Rectal smooth muscle tissue (tissue), 1 donor: ENCODE measurements around the gene CKS1B.

Source experiments
- H3K27ac ChIP-seq: one replicate; pipeline ENCODE4 v1.7.0; 2013; ENCODE audit warnings: low read depth, low read length, inconsistent platforms
- H3K27me3 ChIP-seq: one replicate; pipeline ENCODE4 v1.7.0; 2013; ENCODE audit warnings: low read length; ENCODE audit not compliant: control insufficient read depth, insufficient read depth
- H3K36me3 ChIP-seq: one replicate; pipeline ENCODE4 v1.7.0; 2013; ENCODE audit warnings: low read length; ENCODE audit not compliant: control insufficient read depth, insufficient read depth
- H3K4me1 ChIP-seq: one replicate; pipeline ENCODE4 v1.7.0; 2013; ENCODE audit warnings: low read length; ENCODE audit not compliant: control insufficient read depth, insufficient read depth
- H3K4me3 ChIP-seq: one replicate; pipeline ENCODE4 v1.7.0; 2013; ENCODE audit warnings: low read length
- H3K9ac ChIP-seq: one replicate; pipeline ENCODE4 v1.7.0; 2013; ENCODE audit warnings: low read length

Gene CKS1B

GRCh38 chr1:154962156-154962749, 12.2 kb upstream of the CKS1B start:
- H3K4me1 ChIP-seq = peaks cover 9% of the 10 kb centered on the region
- peak overlapping the region; percentile 93 for H3K9ac ChIP-seq
- peaks cover 25% of the 10 kb centered on the region for H3K36me3 ChIP-seq
- no peaks in the 10 kb centered on the region for H3K27me3 ChIP-seq
- H3K27ac ChIP-seq = peak overlapping the region; percentile 99
- peak overlapping the region; percentile 84 for H3K4me3 ChIP-seq

- H3K27me3 ChIP-seq = no peaks in the 10 kb centered on the region
- H3K9ac ChIP-seq = no peak overlapping the region
- peaks cover 30% of the 10 kb centered on the region for H3K36me3 ChIP-seq
- H3K27ac ChIP-seq = no peak overlapping the region
- peak overlapping the region; percentile 84 for H3K4me3 ChIP-seq
- H3K4me1 ChIP-seq = peaks cover 8% of the 10 kb centered on the region
These were observed 11.6 kb upstream of the CKS1B start for GRCh38 chr1:154962795-154963330.

- H3K9ac ChIP-seq = no peak overlapping the region
- H3K4me1 ChIP-seq = peaks cover 8% of the 10 kb centered on the region
- H3K4me3 ChIP-seq = no peak overlapping the region
- no peak overlapping the region for H3K27ac ChIP-seq
- no peaks in the 10 kb centered on the region for H3K27me3 ChIP-seq
- peaks cover 31% of the 10 kb centered on the region for H3K36me3 ChIP-seq
These were observed 10.8 kb upstream of the CKS1B start for GRCh38 chr1:154963643-154964042.

- peaks cover 8% of the 10 kb centered on the region for H3K4me1 ChIP-seq
- no peak overlapping the region for H3K4me3 ChIP-seq
- no peak overlapping the region for H3K9ac ChIP-seq
- no peaks in the 10 kb centered on the region for H3K27me3 ChIP-seq
- H3K27ac ChIP-seq = no peak overlapping the region
- peaks cover 31% of the 10 kb centered on the region for H3K36me3 ChIP-seq
These were observed 10.1 kb upstream of the CKS1B start for GRCh38 chr1:154964359-154964758.

GRCh38 chr1:154966111-154966510, 8.4 kb upstream of the CKS1B start:
- Histone ChIP-seq H3K9ac (no peak overlapping the region), H3K27ac (no peak overlapping the region), H3K36me3 (peaks cover 32% of the 10 kb centered on the region), H3K4me3 (no peak overlapping the region), H3K4me1 (peaks cover 9% of the 10 kb centered on the region), H3K27me3 (no peaks in the 10 kb centered on the region)

GRCh38 chr1:154967331-154967950, 7.0 kb upstream of the CKS1B start:
- no peaks in the 10 kb centered on the region for H3K27me3 ChIP-seq
- H3K9ac ChIP-seq = no peak overlapping the region
- no peak overlapping the region for H3K27ac ChIP-seq
- no peak overlapping the region for H3K4me3 ChIP-seq
- peaks cover 32% of the 10 kb centered on the region for H3K36me3 ChIP-seq
- H3K4me1 ChIP-seq = peaks cover 18% of the 10 kb centered on the region

- peaks cover 25% of the 10 kb centered on the region for H3K4me1 ChIP-seq
- H3K9ac ChIP-seq = no peak overlapping the region
- H3K36me3 ChIP-seq = peaks cover 32% of the 10 kb centered on the region
- H3K27ac ChIP-seq = no peak overlapping the region
- H3K27me3 ChIP-seq = no peaks in the 10 kb centered on the region
- no peak overlapping the region for H3K4me3 ChIP-seq
These were observed 5.8 kb upstream of the CKS1B start for GRCh38 chr1:154968731-154969130.

GRCh38 chr1:154969246-154969645, 5.2 kb upstream of the CKS1B start:
- Histone ChIP-seq H3K9ac (no peak overlapping the region), H3K4me3 (peak overlapping the region; percentile 1), H3K27ac (no peak overlapping the region), H3K36me3 (peaks cover 31% of the 10 kb centered on the region), H3K27me3 (no peaks in the 10 kb centered on the region), H3K4me1 (peaks cover 25% of the 10 kb centered on the region)

GRCh38 chr1:154969860-154970452, 4.5 kb upstream of the CKS1B start:
- peak overlapping the region; percentile 95 for H3K27ac ChIP-seq
- peaks cover 24% of the 10 kb centered on the region for H3K36me3 ChIP-seq
- H3K4me1 ChIP-seq = peaks cover 25% of the 10 kb centered on the region
- H3K9ac ChIP-seq = no peak overlapping the region
- H3K27me3 ChIP-seq = no peaks in the 10 kb centered on the region
- peak overlapping the region; percentile 47 for H3K4me3 ChIP-seq

GRCh38 chr1:154970631-154971340, 3.7 kb upstream of the CKS1B start, which contains the start of gene SHC1:
Gene SHC1, minus strand, starts transcription at chr1:154970747. Its CDS starts 221 bp downstream, at chr1:154970526.
- H3K27me3 ChIP-seq = no peaks in the 10 kb centered on the region
- H3K4me3 ChIP-seq = peak within 1 kb of the TSS; percentile 47
- peaks cover 21% of the 10 kb centered on the region for H3K36me3 ChIP-seq
- H3K9ac ChIP-seq = peak within 1 kb of the TSS; percentile 42
- H3K27ac ChIP-seq = peak within 1 kb of the TSS; percentile 95
- peaks cover 25% of the 10 kb centered on the region for H3K4me1 ChIP-seq

- Histone ChIP-seq H3K4me1 (peaks cover 28% of the 10 kb centered on the region), H3K27ac (peak overlapping the region; percentile 95), H3K4me3 (peak overlapping the region; percentile 47), H3K36me3 (peaks cover 17% of the 10 kb centered on the region), H3K9ac (peak overlapping the region; percentile 42), H3K27me3 (no peaks in the 10 kb centered on the region)
These were observed 3.0 kb upstream of the CKS1B start for GRCh38 chr1:154971341-154971998.

- Histone ChIP-seq H3K36me3 (peaks cover 12% of the 10 kb centered on the region), H3K27ac (peak overlapping the region; percentile 98), H3K4me1 (peaks cover 28% of the 10 kb centered on the region), H3K27me3 (no peaks in the 10 kb centered on the region), H3K9ac (peak overlapping the region; percentile 51), H3K4me3 (peak overlapping the region; percentile 45)
These were observed 2.3 kb upstream of the CKS1B start for GRCh38 chr1:154972213-154972516.
